Measurements from ENCODE around the gene PTPRO. TPM values are rescaled to one million over a fixed set of nuclear protein-coding genes. Genes with fewer than 3 reads are reported as not detected.

PTPRO gene
- total RNA-seq, 4 donors from 2014 or later = 0.10 to 1.1 (median 0.32) TPM

DNA sequence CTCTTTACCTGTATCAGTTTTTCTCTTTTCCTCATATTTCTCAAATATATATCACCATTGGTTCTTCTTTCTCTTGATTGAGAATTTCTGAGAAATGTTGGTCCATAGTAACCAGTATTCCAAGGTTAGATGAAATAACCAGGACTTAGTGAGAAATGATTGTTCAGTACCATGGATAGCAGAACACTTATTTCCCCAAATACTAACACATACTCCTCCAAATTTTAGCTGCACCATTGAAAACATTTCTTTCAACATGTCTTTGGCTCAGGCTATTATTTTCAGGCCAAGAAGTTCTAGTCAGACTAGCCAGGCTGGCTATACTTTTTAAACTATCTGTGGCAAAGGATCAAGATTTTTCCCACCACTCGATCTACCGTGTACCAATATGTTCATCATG, 113.3 kb downstream of the PTPRO start:
- Histone ChIP-seq H3K27ac (no peak overlapping the region), H3K4me3 (replicated peaks in 1 of 3) (no peak overlapping the region), H3K36me3 (no peaks in the 10 kb centered on the region), H3K4me1 (no peaks in the 10 kb centered on the region), H3K27me3 (no peaks in the 10 kb centered on the region), H3K9me3 (no peaks in the 10 kb centered on the region)
- DNase-seq = no peak
- WGBS, 2 donors = 95 to 99% methylated on average over 2 of the region's 2 CpGs
- TF ChIP-seq, protein P1, sequence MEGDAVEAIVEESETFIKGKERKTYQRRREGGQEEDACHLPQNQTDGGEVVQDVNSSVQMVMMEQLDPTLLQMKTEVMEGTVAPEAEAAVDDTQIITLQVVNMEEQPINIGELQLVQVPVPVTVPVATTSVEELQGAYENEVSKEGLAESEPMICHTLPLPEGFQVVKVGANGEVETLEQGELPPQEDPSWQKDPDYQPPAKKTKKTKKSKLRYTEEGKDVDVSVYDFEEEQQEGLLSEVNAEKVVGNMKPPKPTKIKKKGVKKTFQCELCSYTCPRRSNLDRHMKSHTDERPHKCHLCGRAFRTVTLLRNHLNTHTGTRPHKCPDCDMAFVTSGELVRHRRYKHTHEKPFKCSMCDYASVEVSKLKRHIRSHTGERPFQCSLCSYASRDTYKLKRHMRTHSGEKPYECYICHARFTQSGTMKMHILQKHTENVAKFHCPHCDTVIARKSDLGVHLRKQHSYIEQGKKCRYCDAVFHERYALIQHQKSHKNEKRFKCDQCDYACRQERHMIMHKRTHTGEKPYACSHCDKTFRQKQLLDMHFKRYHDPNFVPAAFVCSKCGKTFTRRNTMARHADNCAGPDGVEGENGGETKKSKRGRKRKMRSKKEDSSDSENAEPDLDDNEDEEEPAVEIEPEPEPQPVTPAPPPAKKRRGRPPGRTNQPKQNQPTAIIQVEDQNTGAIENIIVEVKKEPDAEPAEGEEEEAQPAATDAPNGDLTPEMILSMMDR (IDR thresholded peaks at IDR 0.05) = no peak
- no peak for TF ChIP-seq POLR2A (IDR thresholded peaks at IDR 0.05)
- intact Hi-C loops (cut with DNase I) = no loop called here

DNA sequence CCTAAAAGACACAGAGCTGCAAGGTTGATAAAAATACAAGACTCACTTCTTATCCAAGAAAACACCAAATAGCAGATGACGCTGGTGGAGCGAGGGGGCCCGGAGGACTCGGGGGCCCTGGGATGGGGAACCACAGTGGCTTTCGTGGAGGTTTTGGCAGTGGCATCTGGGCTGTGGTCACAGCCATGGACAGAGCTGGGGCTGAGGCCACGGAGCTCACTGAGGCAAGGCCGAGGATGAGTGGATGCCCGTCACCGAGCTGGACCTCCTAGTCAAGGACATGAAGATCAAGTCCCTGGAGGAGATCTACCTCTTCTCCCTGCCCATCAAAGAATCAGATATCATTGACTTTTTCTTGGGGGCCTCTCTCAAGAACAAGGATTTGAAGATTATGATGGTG, 117.2 kb downstream of the PTPRO start:
- H3K36me3 ChIP-seq = no peaks in the 10 kb centered on the region
- no peaks in the 10 kb centered on the region for H3K4me1 ChIP-seq
- 88 to 94% methylated on average over 9 of the region's 9 CpGs for WGBS, 2 donors
- DNase-seq = no peak
- no peaks in the 10 kb centered on the region for H3K9me3 ChIP-seq
- no peak overlapping the region for H3K4me3 ChIP-seq (replicated peaks in 1 of 3)
- no peaks in the 10 kb centered on the region for H3K27me3 ChIP-seq
- no peak for TF ChIP-seq POLR2A (IDR thresholded peaks at IDR 0.05)
- TF ChIP-seq, protein P1 (IDR thresholded peaks at IDR 0.05) = no peak
- intact Hi-C loops (cut with DNase I) = no loop called here
- no peak overlapping the region for H3K27ac ChIP-seq

DNA sequence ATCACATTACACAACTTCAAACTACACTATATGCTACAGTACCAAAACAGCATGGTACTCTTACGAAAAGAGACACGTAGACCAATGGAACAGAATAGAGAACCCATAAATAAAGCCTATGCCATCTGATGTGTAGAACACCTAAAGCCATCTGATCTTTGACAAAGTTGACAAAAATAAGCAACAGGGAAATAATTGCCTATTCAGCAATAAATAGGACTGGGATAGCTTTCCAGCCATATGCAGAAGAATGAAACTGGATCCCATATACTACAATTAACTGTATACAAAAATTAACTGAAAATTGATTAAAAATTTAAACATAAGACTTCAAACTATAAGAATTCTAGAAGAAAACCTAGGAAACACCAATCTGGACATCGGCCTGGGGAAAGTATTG, 120.7 kb downstream of the PTPRO start:
- Histone ChIP-seq H3K9me3 (no peaks in the 10 kb centered on the region), H3K36me3 (no peaks in the 10 kb centered on the region), H3K4me1 (no peaks in the 10 kb centered on the region), H3K27ac (no peak overlapping the region), H3K27me3 (no peaks in the 10 kb centered on the region), H3K4me3 (replicated peaks in 1 of 3) (no peak overlapping the region)
- no peak for TF ChIP-seq POLR2A (IDR thresholded peaks at IDR 0.05)
- TF ChIP-seq, protein P1 (IDR thresholded peaks at IDR 0.05) = no peak
- no peak for DNase-seq
- WGBS, 2 donors = 92 to 93% methylated on average over 3 of the region's 3 CpGs
- intact Hi-C loops (cut with DNase I) = no loop called here

DNA sequence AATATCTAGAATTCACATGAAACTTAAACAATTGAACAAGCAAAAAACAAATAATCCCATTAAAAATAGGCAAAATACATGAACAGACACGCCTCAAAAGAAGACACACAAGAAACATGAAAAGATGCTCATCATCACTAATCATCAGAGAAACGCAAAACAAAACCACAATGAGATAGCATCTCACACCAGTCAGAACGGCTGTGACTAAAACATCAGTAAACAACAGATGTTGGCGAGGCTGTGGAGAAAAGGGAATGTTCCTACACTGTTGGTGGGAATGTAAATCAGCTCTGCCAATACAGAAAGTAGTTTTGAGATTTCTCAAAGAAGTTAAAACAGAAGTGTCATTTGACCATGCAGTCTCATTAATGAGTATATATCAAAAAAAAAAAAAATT, 121.3 kb downstream of the PTPRO start:
- no peaks in the 10 kb centered on the region for H3K36me3 ChIP-seq
- WGBS, 2 donors = 78 to 79% methylated on average over 4 of the region's 4 CpGs
- no peak for TF ChIP-seq POLR2A (IDR thresholded peaks at IDR 0.05)
- TF ChIP-seq, protein P1 (IDR thresholded peaks at IDR 0.05) = no peak
- H3K4me3 ChIP-seq (replicated peaks in 1 of 3) = no peak overlapping the region
- H3K27me3 ChIP-seq = no peaks in the 10 kb centered on the region
- no peaks in the 10 kb centered on the region for H3K4me1 ChIP-seq
- no peak for DNase-seq
- H3K27ac ChIP-seq = no peak overlapping the region
- intact Hi-C loops (cut with DNase I) = no loop called here
- H3K9me3 ChIP-seq = no peaks in the 10 kb centered on the region

DNA sequence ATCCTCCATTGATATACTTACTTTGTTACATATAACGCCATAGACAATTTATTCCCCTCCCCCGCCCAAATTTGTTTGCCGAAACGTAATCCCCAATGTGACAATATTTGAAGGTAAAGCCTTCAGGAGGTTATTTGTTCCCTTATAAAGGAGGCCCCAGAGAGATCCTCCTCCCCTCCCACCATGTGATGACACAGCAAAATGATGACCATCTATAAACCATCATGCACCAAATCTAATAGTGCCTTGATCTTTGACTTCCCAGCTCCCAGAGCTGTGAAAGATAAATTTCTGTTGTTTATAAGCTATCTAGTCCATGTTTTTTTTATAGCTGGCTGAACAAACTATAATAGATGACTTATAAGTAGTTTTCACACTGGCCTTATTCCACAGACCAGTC, 122.2 kb downstream of the PTPRO start:
- no peak for DNase-seq
- H3K9me3 ChIP-seq = no peaks in the 10 kb centered on the region

More for the DNA sequence above, 122.2 kb downstream of the PTPRO start:
- intact Hi-C loops (cut with DNase I) = no loop called here
- TF ChIP-seq, protein P1 (IDR thresholded peaks at IDR 0.05) = no peak
- no peak for TF ChIP-seq POLR2A (IDR thresholded peaks at IDR 0.05)
- WGBS, 2 donors = 90 to 95% methylated on average over 4 of the region's 4 CpGs
- Histone ChIP-seq H3K36me3 (no peaks in the 10 kb centered on the region), H3K4me3 (replicated peaks in 1 of 3) (no peak overlapping the region), H3K4me1 (no peaks in the 10 kb centered on the region), H3K27me3 (no peaks in the 10 kb centered on the region), H3K27ac (no peak overlapping the region)
